WTC11 (cell line): ENCODE data around the gene IDUA.

Experiments used
- ATF6 ChIP-seq: sonication (generic); formaldehyde crosslinking; IDR thresholded peaks from 2 replicates; pipeline ENCODE4 v1.8.1; 2023; ENCODE audit warnings: mild to moderate bottlenecking, missing genetic modification reagents
- CREM ChIP-seq: sonication (generic); formaldehyde crosslinking; IDR thresholded peaks from 2 replicates; pipeline ENCODE4 v1.8.1; 2022; ENCODE audit warnings: mild to moderate bottlenecking, missing genetic modification reagents, moderate library complexity
- CTCF ChIP-seq: fragments of 200-600 bp; IDR thresholded peaks from 2 replicates; pipeline ENCODE4 v1.8.0; 2022; ENCODE audit warnings: antibody characterized with exemption
- IRF2 ChIP-seq: sonication (generic); formaldehyde crosslinking; IDR thresholded peaks from 2 replicates; pipeline ENCODE4 v1.8.0; 2022; ENCODE audit warnings: low read depth, missing genetic modification reagents, borderline replicate concordance
- JUN ChIP-seq: sonication (generic); formaldehyde crosslinking; IDR thresholded peaks from 2 replicates; pipeline ENCODE4 v1.8.0; 2023; ENCODE audit warnings: mild to moderate bottlenecking, missing genetic modification reagents
- MAX ChIP-seq: sonication (generic); formaldehyde crosslinking; IDR thresholded peaks from 2 replicates; pipeline ENCODE4 v1.8.0; 2022; ENCODE audit warnings: mild to moderate bottlenecking, missing genetic modification reagents
- NFYB ChIP-seq: sonication (generic); formaldehyde crosslinking; conservative IDR thresholded peaks from 2 replicates; pipeline ENCODE4 v1.8.0; 2022; ENCODE audit warnings: low read depth, missing genetic modification reagents
- NR1H2 ChIP-seq: sonication (generic); formaldehyde crosslinking; IDR thresholded peaks from 2 replicates; pipeline ENCODE4 v1.9.0; 2021; ENCODE audit warnings: mild to moderate bottlenecking, moderate library complexity, missing genetic modification reagents
- NR2C2 ChIP-seq: sonication (generic); formaldehyde crosslinking; IDR thresholded peaks from 2 replicates; pipeline ENCODE4 v1.8.0; 2022; ENCODE audit warnings: mild to moderate bottlenecking, missing genetic modification reagents
- PREB ChIP-seq: sonication (generic); formaldehyde crosslinking; IDR thresholded peaks from 2 replicates; pipeline ENCODE4 v1.8.1; 2022; ENCODE audit warnings: mild to moderate bottlenecking, missing genetic modification reagents, moderate library complexity, borderline replicate concordance
- USF1 ChIP-seq: sonication (generic); formaldehyde crosslinking; IDR thresholded peaks from 2 replicates; pipeline ENCODE4 v1.8.0; 2022; ENCODE audit warnings: mild to moderate bottlenecking, missing genetic modification reagents
- ZNF281 ChIP-seq: sonication (generic); formaldehyde crosslinking; IDR thresholded peaks from 2 replicates; pipeline ENCODE4 v1.8.0; 2023; ENCODE audit warnings: mild to moderate bottlenecking, missing genetic modification reagents

GRCh38 chr4:950136-951020 lies 36.5 kb upstream of the IDUA start:
- TF ChIP-seq CTCF (no peak), NR2C2 (no peak), USF1 (CRISPR knock-in tag) (no peak), CREM (no peak), IRF2 (no peak), NR1H2 (CRISPR knock-in tag) (no peak), JUN (CRISPR knock-in tag) (no peak), NFYB (CRISPR knock-in tag) (no peak), MAX (CRISPR knock-in tag) (no peak), ATF6 (CRISPR knock-in tag) (no peak), PREB (CRISPR knock-in tag) (no peak), ZNF281 (CRISPR knock-in tag) (no peak)
